ENCODE results near the gene CNOT8. TPM values are rescaled to one million over a fixed set of nuclear protein-coding genes. Genes with fewer than 3 reads are reported as not detected.

The CNOT8 gene
- polyA plus RNA-seq, 1 donor from 2014 or later: 146 TPM

GRCh38 chr5:154884424-154884823 is 26.0 kb downstream of the CNOT8 start:
- no peaks in the 10 kb centered on the region for H3K9me3 ChIP-seq (ENCODE audit: low read length)
- no peaks in the 10 kb centered on the region for H3K36me3 ChIP-seq (ENCODE audit: insufficient read depth, low read length)
- H3K9me2 ChIP-seq (ENCODE audit: insufficient read depth, low read length): no peaks in the 10 kb centered on the region

GRCh38 chr5:154885439-154885838 is 27.0 kb downstream of the CNOT8 start:
- TF ChIP-seq CTCF (IDR thresholded peaks at IDR 0.05; ENCODE audit: poor library complexity, severe bottlenecking) (no peak), EZH2 (IDR thresholded peaks at IDR 0.05; ENCODE audit: borderline replicate concordance, insufficient read depth, low read length, poor library complexity, severe bottlenecking) (no peak), EP300 (conservative IDR thresholded peaks at IDR 0.05; ENCODE audit: poor library complexity, severe bottlenecking) (no peak), REST (IDR thresholded peaks at IDR 0.05; ENCODE audit: borderline replicate concordance) (no peak), RAD21 (conservative IDR thresholded peaks at IDR 0.05) (no peak), SMC3 (conservative IDR thresholded peaks at IDR 0.05; ENCODE audit: poor library complexity) (no peak), POLR2AphosphoS5 (IDR thresholded peaks at IDR 0.05) (no peak), MXI1 (conservative IDR thresholded peaks at IDR 0.05; ENCODE audit: poor library complexity, severe bottlenecking) (no peak)
- Histone ChIP-seq H3K36me3 (ENCODE audit: insufficient read depth, low read length) (no peaks in the 10 kb centered on the region), H3K27me3 (ENCODE audit: insufficient read depth, low read depth, low read length) (no peaks in the 10 kb centered on the region)

More at GRCh38 chr5:154884424-154884823, 26.0 kb downstream of the CNOT8 start:
- Histone ChIP-seq H3F3A (ENCODE audit: insufficient read depth, low read length, poor library complexity, severe bottlenecking) (no peaks in the 10 kb centered on the region), H2AFZ (ENCODE audit: low read depth, low read length) (no peak overlapping the region), H3K27me3 (ENCODE audit: insufficient read depth, low read depth, low read length) (no peaks in the 10 kb centered on the region), H3K4me2 (ENCODE audit: low read length) (no peak overlapping the region), H3K79me2 (replicated peaks; ENCODE audit: insufficient read depth, low read length) (no peaks in the 10 kb centered on the region), H3K27ac (ENCODE audit: low read length) (no peak overlapping the region), H3K9ac (ENCODE audit: low read length) (no peak overlapping the region), H3K4me3 (ENCODE audit: low read length) (no peak overlapping the region), H4K20me1 (ENCODE audit: insufficient read depth) (no peaks in the 10 kb centered on the region)
- TF ChIP-seq POLR2AphosphoS5 (IDR thresholded peaks at IDR 0.05): no peak
- TF ChIP-seq REST (IDR thresholded peaks at IDR 0.05; ENCODE audit: borderline replicate concordance): no peak
- TF ChIP-seq EP300 (conservative IDR thresholded peaks at IDR 0.05; ENCODE audit: poor library complexity, severe bottlenecking): no peak

More at GRCh38 chr5:154885439-154885838, 27.0 kb downstream of the CNOT8 start:
- no peak overlapping the region for H3K4me3 ChIP-seq (ENCODE audit: low read length)
- no peaks in the 10 kb centered on the region for H4K20me1 ChIP-seq (ENCODE audit: insufficient read depth)
- no peak overlapping the region for H2AFZ ChIP-seq (ENCODE audit: low read depth, low read length)
- H3K9ac ChIP-seq (ENCODE audit: low read length): no peak overlapping the region
- H3K4me2 ChIP-seq (ENCODE audit: low read length): no peak overlapping the region
- H3K9me2 ChIP-seq (ENCODE audit: insufficient read depth, low read length): no peaks in the 10 kb centered on the region
- no peaks in the 10 kb centered on the region for H3F3A ChIP-seq (ENCODE audit: insufficient read depth, low read length, poor library complexity, severe bottlenecking)
- no peaks in the 10 kb centered on the region for H3K9me3 ChIP-seq (ENCODE audit: low read length)
- no peaks in the 10 kb centered on the region for H3K79me2 ChIP-seq (replicated peaks; ENCODE audit: insufficient read depth, low read length)
- H3K27ac ChIP-seq (ENCODE audit: low read length): no peak overlapping the region
